Transverse colon (tissue), 4 donors: ENCODE results near the gene STX7.

ENCODE experiments used
- POLR2A ChIP-seq: fragments of 450-650 bp; IDR thresholded peaks from one replicate; pipeline ENCODE4 v1.6.1; 2016; ENCODE audit warnings: antibody characterized with exemption, mild to moderate bottlenecking, moderate library complexity
- POLR2AphosphoS5 ChIP-seq, 3 donors: sonication (generic); formaldehyde crosslinking; IDR thresholded peaks; one replicate each; pipeline ENCODE4 v1.6.1; 2016; ENCODE audit warnings: antibody characterized with exemption in 3 of 3
- TF ChIP-seq, protein P1 (sequence below), 5 experiments: fragments of 200-600 bp in 3 of 5; fragments of 450-650 bp in 2 of 5; sonication (generic) in 3 of 5; IDR thresholded peaks; 1 replicate in 2 of 5; 2 replicates in 3 of 5; pipeline ENCODE4 v1.5.1; 2016 to 2017; ENCODE audit warnings: antibody characterized with exemption in 5 of 5, inconsistent platforms in 3 of 5, mild to moderate bottlenecking in 2 of 5, moderate library complexity in 1 of 5

- TF ChIP-seq, protein P1, sequence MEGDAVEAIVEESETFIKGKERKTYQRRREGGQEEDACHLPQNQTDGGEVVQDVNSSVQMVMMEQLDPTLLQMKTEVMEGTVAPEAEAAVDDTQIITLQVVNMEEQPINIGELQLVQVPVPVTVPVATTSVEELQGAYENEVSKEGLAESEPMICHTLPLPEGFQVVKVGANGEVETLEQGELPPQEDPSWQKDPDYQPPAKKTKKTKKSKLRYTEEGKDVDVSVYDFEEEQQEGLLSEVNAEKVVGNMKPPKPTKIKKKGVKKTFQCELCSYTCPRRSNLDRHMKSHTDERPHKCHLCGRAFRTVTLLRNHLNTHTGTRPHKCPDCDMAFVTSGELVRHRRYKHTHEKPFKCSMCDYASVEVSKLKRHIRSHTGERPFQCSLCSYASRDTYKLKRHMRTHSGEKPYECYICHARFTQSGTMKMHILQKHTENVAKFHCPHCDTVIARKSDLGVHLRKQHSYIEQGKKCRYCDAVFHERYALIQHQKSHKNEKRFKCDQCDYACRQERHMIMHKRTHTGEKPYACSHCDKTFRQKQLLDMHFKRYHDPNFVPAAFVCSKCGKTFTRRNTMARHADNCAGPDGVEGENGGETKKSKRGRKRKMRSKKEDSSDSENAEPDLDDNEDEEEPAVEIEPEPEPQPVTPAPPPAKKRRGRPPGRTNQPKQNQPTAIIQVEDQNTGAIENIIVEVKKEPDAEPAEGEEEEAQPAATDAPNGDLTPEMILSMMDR (IDR thresholded peaks at IDR 0.05): no peak
- TF ChIP-seq POLR2A (no peak), POLR2AphosphoS5 (IDR thresholded peaks at IDR 0.05) (no peak)
Observed at GRCh38 chr6:132410830-132411229, 102.1 kb downstream of the STX7 start.
